ENCODE data around the gene ANG.

Gene ANG

GRCh38 chr14:20686386-20687143, 2.0 kb upstream of the ANG start:
- Histone ChIP-seq H3K4me1 (ENCODE audit: control insufficient read depth, insufficient read depth, low read length) (no peaks in the 10 kb centered on the region), H3K36me3 (ENCODE audit: control insufficient read depth in 2 of 2, insufficient read depth in 1 of 2, low read length in 2 of 2) (no peaks in the 10 kb centered on the region), H3K9me3 (ENCODE audit: control insufficient read depth, insufficient read depth, low read depth, low read length) (no peaks in the 10 kb centered on the region), H3K4me3 (ENCODE audit: low read depth, low read length) (no peak overlapping the region), H3K27ac (ENCODE audit: extremely low read depth, low read depth, low read length) (no peak overlapping the region)
- TF ChIP-seq IKZF3 (tag by site-specific recombination; IDR thresholded peaks at IDR 0.05) (0 out of 2 replicates have a peak, but pooled peaks have one; percentile 33), GLI2 (tag by site-specific recombination; IDR thresholded peaks at IDR 0.05; ENCODE audit: borderline replicate concordance, low read depth) (no peak), PRDM4 (tag by site-specific recombination; IDR thresholded peaks at IDR 0.05) (no peak)
- ChIA-PET POLR2A (no interaction called here), CTCF (interaction anchor here (0.6 to 1.0 kb wide), 4 partner anchors 55 to 284 kb away, joined by 3 to 4 read pairs (median 3); no protein-coding TSS in a partner anchor)

GRCh38 chr14:20687362-20688166, 1.0 kb upstream of the ANG start:
- H3K4me1 ChIP-seq (ENCODE audit: control insufficient read depth, insufficient read depth, low read length) = no peaks in the 10 kb centered on the region
- ChIA-PET CTCF (interaction anchor here (0.6 to 1.8 kb wide), 7 partner anchors 9 to 283 kb away, joined by 3 to 8 read pairs (median 3); no protein-coding TSS in a partner anchor), POLR2A (no interaction called here)
- TF ChIP-seq ZNF341 (tag by site-specific recombination; IDR thresholded peaks at IDR 0.05; ENCODE audit: low read depth) (no peak), ZNF416 (tag by site-specific recombination; IDR thresholded peaks at IDR 0.05) (no peak), ZNF610 (tag by site-specific recombination; IDR thresholded peaks at IDR 0.05; ENCODE audit: borderline replicate concordance) (no peak), PRDM10 (tag by site-specific recombination; IDR thresholded peaks at IDR 0.05) (no peak), ZNF510 (tag by site-specific recombination; IDR thresholded peaks at IDR 0.05; ENCODE audit: insufficient replicate concordance) (no peak), ZBTB1 (tag by site-specific recombination; IDR thresholded peaks at IDR 0.05) (no peak)
- H3K36me3 ChIP-seq (ENCODE audit: control insufficient read depth in 2 of 2, insufficient read depth in 1 of 2, low read length in 2 of 2) = no peaks in the 10 kb centered on the region
- H3K9me3 ChIP-seq (ENCODE audit: control insufficient read depth, insufficient read depth, low read depth, low read length) = no peaks in the 10 kb centered on the region
- no peak overlapping the region for H3K4me3 ChIP-seq (ENCODE audit: low read depth, low read length)
- no peak overlapping the region for H3K27ac ChIP-seq (ENCODE audit: extremely low read depth, low read depth, low read length)

- H3K9me3 ChIP-seq (ENCODE audit: control insufficient read depth, insufficient read depth, low read depth, low read length) = no peaks in the 10 kb centered on the region
- H3K4me3 ChIP-seq (ENCODE audit: low read depth, low read length) = no peak overlapping the region
- H3K27ac ChIP-seq (ENCODE audit: extremely low read depth, low read depth, low read length) = no peak overlapping the region
- ChIA-PET POLR2A (interaction anchor here (1.0 kb wide), 1 partner anchor 230 kb away, joined by 3 read pairs; the partner anchor contains the start of gene PIP4P1), CTCF (interaction anchor here (0.6 to 2.3 kb wide), 25 partner anchors 9 to 364 kb away, joined by 3 to 28 read pairs (median 4); no protein-coding TSS in a partner anchor)
- H3K36me3 ChIP-seq (ENCODE audit: control insufficient read depth in 2 of 2, insufficient read depth in 1 of 2, low read length in 2 of 2) = no peaks in the 10 kb centered on the region
- no peaks in the 10 kb centered on the region for H3K4me1 ChIP-seq (ENCODE audit: control insufficient read depth, insufficient read depth, low read length)
- TF ChIP-seq PBX3 (CRISPR knock-in tag; IDR thresholded peaks at IDR 0.05) (no peak), ZNF341 (tag by site-specific recombination; IDR thresholded peaks at IDR 0.05; ENCODE audit: low read depth) (peak; percentile 41; the same call in 1 of the 2 replicates), SCRT2 (tag by site-specific recombination; IDR thresholded peaks at IDR 0.05) (peak; percentile 88), HOXC10 (CRISPR knock-in tag; IDR thresholded peaks at IDR 0.05) (no peak), ZNF518A (tag by site-specific recombination; conservative IDR thresholded peaks at IDR 0.05; ENCODE audit: low read depth) (0 out of 2 replicates have a peak, but pooled peaks have one; percentile 38)
Measured at GRCh38 chr14:20690848-20691640, 2.5 kb downstream of the ANG start.
